Measurements from ENCODE around the gene HBS1L.

Gene HBS1L

GRCh38 chr6:135037541-135037940 lies 17.1 kb downstream of the HBS1L start:
- DNase-seq (ENCODE audit: low read depth in 1 of 2, low spot score in 1 of 2), result no peak

GRCh38 chr6:135036731-135037420 lies 17.7 kb downstream of the HBS1L start:
- no peak for DNase-seq (ENCODE audit: low read depth in 1 of 2, low spot score in 1 of 2)

- DNase-seq (ENCODE audit: low read depth in 1 of 2, low spot score in 1 of 2), result no peak
These were observed 21.4 kb downstream of the HBS1L start for GRCh38 chr6:135033238-135033637.

GRCh38 chr6:135030532-135031178 lies 24.0 kb downstream of the HBS1L start:
- DNase-seq (ENCODE audit: low read depth in 1 of 2, low spot score in 1 of 2), result no peak

GRCh38 chr6:135030056-135030473 lies 24.6 kb downstream of the HBS1L start:
- DNase-seq (ENCODE audit: low read depth in 1 of 2, low spot score in 1 of 2), result no peak

- no peak for DNase-seq (ENCODE audit: low read depth in 1 of 2, low spot score in 1 of 2)
These were observed 28.8 kb downstream of the HBS1L start for GRCh38 chr6:135025775-135026174.

- DNase-seq (ENCODE audit: low read depth in 1 of 2, low spot score in 1 of 2), result no peak
These were observed 29.4 kb downstream of the HBS1L start for GRCh38 chr6:135025175-135025574.

GRCh38 chr6:135022050-135022697 lies 32.4 kb downstream of the HBS1L start:
- DNase-seq (ENCODE audit: low read depth in 1 of 2, low spot score in 1 of 2), result no peak

GRCh38 chr6:135021310-135022049 lies 33.1 kb downstream of the HBS1L start:
- DNase-seq (ENCODE audit: low read depth in 1 of 2, low spot score in 1 of 2), result no peak

GRCh38 chr6:135018941-135019340 lies 35.7 kb downstream of the HBS1L start:
- DNase-seq (ENCODE audit: low read depth in 1 of 2, low spot score in 1 of 2), result no peak

- DNase-seq (ENCODE audit: low read depth in 1 of 2, low spot score in 1 of 2), result no peak
These were observed 36.6 kb downstream of the HBS1L start for GRCh38 chr6:135018052-135018451.

GRCh38 chr6:135014353-135014832 lies 40.2 kb downstream of the HBS1L start:
- DNase-seq (ENCODE audit: low read depth in 1 of 2, low spot score in 1 of 2), result no peak

GRCh38 chr6:135013211-135013610 lies 41.4 kb downstream of the HBS1L start:
- no peak for DNase-seq (ENCODE audit: low read depth in 1 of 2, low spot score in 1 of 2)

- no peak for DNase-seq (ENCODE audit: low read depth in 1 of 2, low spot score in 1 of 2)
These were observed 41.9 kb downstream of the HBS1L start for GRCh38 chr6:135012764-135013163.

GRCh38 chr6:135012349-135012748 lies 42.3 kb downstream of the HBS1L start:
- no peak for DNase-seq (ENCODE audit: low read depth in 1 of 2, low spot score in 1 of 2)

GRCh38 chr6:135008941-135009290 lies 45.7 kb downstream of the HBS1L start:
- no peak for DNase-seq (ENCODE audit: low read depth in 1 of 2, low spot score in 1 of 2)

- no peak for DNase-seq (ENCODE audit: low read depth in 1 of 2, low spot score in 1 of 2)
These were observed 46.3 kb downstream of the HBS1L start for GRCh38 chr6:135008072-135008940.

- DNase-seq (ENCODE audit: low read depth in 1 of 2, low spot score in 1 of 2), result no peak
These were observed 48.2 kb downstream of the HBS1L start for GRCh38 chr6:135006386-135006914.

GRCh38 chr6:135004399-135004798 lies 50.2 kb downstream of the HBS1L start:
- DNase-seq (ENCODE audit: low read depth in 1 of 2, low spot score in 1 of 2), result no peak

- no peak for DNase-seq (ENCODE audit: low read depth in 1 of 2, low spot score in 1 of 2)
These were observed 51.5 kb downstream of the HBS1L start for GRCh38 chr6:135002974-135003703.

Data from stimulated activated CD4-positive, alpha-beta T cell treated with anti-CD3 and anti-CD28 coated beads, Interleukin-15, amount 100 ng/mL, for 1 hour (primary cell).